ENCODE results near the gene TTLL3. TPM values are rescaled to one million over a fixed set of nuclear protein-coding genes. Genes with fewer than 3 reads are reported as not detected.

TTLL3 gene
- polyA plus RNA-seq, 3 donors = 1.1 to 196 (median 1.8) TPM

DNA sequence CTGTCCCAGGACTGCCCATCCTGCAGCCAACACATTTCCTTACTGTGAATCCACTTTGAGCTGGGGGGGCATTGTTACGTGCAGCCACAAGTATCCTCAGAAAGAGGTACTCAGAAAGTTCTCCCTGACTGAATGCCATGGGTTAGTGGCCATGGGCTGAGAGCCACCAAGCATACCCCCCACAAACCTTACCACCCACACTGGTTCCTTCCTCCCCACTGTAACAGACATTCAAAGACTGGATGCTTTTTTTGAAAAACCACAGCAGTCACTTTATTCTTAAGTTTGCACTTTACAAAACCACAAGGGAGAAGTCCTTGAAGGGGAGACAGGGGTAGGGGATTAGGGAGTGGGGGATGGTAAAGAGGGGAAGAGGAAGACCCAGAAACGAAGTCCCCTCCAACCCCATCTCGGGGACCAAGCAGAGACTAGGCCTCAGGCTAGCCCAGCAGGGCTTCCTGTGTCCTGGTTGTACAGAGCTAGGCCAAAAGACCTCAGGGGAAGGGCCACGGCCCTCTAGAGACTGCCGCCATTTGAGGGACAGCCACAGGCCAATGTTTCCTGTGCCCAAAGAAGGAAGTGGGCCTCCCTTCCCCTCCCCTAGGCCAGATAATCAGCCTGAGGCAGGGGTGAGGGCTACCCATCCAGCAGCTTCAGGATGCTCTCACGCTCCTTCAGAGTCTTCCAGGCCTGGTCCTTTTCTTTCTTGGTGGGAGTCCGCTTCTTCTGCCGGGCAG, 30.2 kb upstream of the TTLL3 start:
- Mint-ChIP-seq H3K27ac (peak overlapping the region; percentile 93 to 99 (median 96)), H3K4me3 (peak overlapping the region; percentile 6 to 78), H3K9me3 (no peaks in the 10 kb centered on the region), H3K4me1 (peaks cover 62% of the 10 kb centered on the region), H3K36me3 (peaks cover 27 to 34% of the 10 kb centered on the region in 2 donors), H3K27me3 (ENCODE audit: low read depth in 3 of 3) (peaks cover 0 to 3% (median 2%) of the 10 kb centered on the region in 3 donors)
- peak overlapping the region; percentile 96 for H2AFZ ChIP-seq (ENCODE audit: insufficient read depth, low read depth, low read length, poor library complexity, severe bottlenecking)
- 2% methylated on average over 6 of the region's 8 CpGs for WGBS (ENCODE audit: insufficient coverage)
- no peaks in the 10 kb centered on the region for H3K27me3 ChIP-seq (ENCODE audit: control insufficient read depth in 2 of 2, insufficient read depth in 2 of 2, low read length in 2 of 2)
- peak; percentile 60 to 62 (median 61) for DNase-seq
- peaks cover 61 to 63% of the 10 kb centered on the region in 2 donors for H3K4me1 ChIP-seq (ENCODE audit: control insufficient read depth in 1 of 2, insufficient read depth in 2 of 2, low read length in 2 of 2)
- H4K20me1 ChIP-seq (ENCODE audit: insufficient read depth, low read length) = no peaks in the 10 kb centered on the region
- H3K4me3 ChIP-seq (replicated peaks in 1 of 3; ENCODE audit: low read depth in 2 of 3, low read length in 3 of 3) = peak overlapping the region in 1 of 3 experiments; percentile 47
- H3K4me2 ChIP-seq (replicated peaks; ENCODE audit: extremely low read depth, low read length, poor library complexity, severe bottlenecking) = peak overlapping the region; percentile 63
- intact Hi-C loops (cut with micrococcal nuclease) = no loop called here
- peak overlapping the region; percentile 80 to 91 for H3K27ac ChIP-seq (ENCODE audit: low read depth in 1 of 2, low read length in 2 of 2)
- H3K9ac ChIP-seq (ENCODE audit: insufficient read depth, low read length, poor library complexity, severe bottlenecking) = peak overlapping the region; percentile 71
- TF ChIP-seq, protein P1, sequence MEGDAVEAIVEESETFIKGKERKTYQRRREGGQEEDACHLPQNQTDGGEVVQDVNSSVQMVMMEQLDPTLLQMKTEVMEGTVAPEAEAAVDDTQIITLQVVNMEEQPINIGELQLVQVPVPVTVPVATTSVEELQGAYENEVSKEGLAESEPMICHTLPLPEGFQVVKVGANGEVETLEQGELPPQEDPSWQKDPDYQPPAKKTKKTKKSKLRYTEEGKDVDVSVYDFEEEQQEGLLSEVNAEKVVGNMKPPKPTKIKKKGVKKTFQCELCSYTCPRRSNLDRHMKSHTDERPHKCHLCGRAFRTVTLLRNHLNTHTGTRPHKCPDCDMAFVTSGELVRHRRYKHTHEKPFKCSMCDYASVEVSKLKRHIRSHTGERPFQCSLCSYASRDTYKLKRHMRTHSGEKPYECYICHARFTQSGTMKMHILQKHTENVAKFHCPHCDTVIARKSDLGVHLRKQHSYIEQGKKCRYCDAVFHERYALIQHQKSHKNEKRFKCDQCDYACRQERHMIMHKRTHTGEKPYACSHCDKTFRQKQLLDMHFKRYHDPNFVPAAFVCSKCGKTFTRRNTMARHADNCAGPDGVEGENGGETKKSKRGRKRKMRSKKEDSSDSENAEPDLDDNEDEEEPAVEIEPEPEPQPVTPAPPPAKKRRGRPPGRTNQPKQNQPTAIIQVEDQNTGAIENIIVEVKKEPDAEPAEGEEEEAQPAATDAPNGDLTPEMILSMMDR (IDR thresholded peaks at IDR 0.05) = no peak
- H3K36me3 ChIP-seq (replicated peaks in 1 of 2; ENCODE audit: control insufficient read depth in 1 of 2, insufficient read depth in 2 of 2, low read length in 2 of 2) = peaks cover 13 to 21% of the 10 kb centered on the region in 2 donors
- H3K79me2 ChIP-seq (ENCODE audit: insufficient read depth, low read length) = peaks cover 4% of the 10 kb centered on the region
- no peaks in the 10 kb centered on the region for H3K9me3 ChIP-seq (replicated peaks in 1 of 2; ENCODE audit: control insufficient read depth in 1 of 2, insufficient read depth in 1 of 2, low read length in 2 of 2)

DNA sequence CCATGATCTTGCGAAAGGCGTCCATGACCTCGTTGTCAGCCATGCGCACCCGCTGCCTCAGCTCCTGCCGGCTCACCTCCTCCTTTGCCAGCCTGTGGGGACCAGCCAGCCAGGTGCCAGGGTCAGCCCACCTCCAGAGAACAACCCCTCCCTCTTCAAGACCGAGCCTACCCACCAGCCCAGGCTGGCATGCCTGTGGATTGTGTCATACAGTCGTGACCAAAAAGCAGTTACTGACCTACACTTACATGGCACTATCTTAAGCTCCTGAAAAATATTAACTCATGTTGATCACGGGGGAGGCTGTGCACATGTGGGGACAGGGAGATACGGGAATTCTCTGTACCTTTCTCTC, 29.6 kb upstream of the TTLL3 start:
- intact Hi-C loops (cut with micrococcal nuclease) = no loop called here
- Histone ChIP-seq H3K4me2 (replicated peaks; ENCODE audit: extremely low read depth, low read length, poor library complexity, severe bottlenecking) (peak overlapping the region; percentile 63), H3K36me3 (replicated peaks in 1 of 2; ENCODE audit: control insufficient read depth in 1 of 2, insufficient read depth in 2 of 2, low read length in 2 of 2) (peaks cover 18 to 26% of the 10 kb centered on the region in 2 donors), H3K27me3 (ENCODE audit: control insufficient read depth in 2 of 2, insufficient read depth in 2 of 2, low read length in 2 of 2) (no peaks in the 10 kb centered on the region), H3K4me1 (ENCODE audit: control insufficient read depth in 1 of 2, insufficient read depth in 2 of 2, low read length in 2 of 2) (peaks cover 61 to 63% of the 10 kb centered on the region in 2 donors), H3K9ac (ENCODE audit: insufficient read depth, low read length, poor library complexity, severe bottlenecking) (peak overlapping the region; percentile 71), H4K20me1 (ENCODE audit: insufficient read depth, low read length) (no peaks in the 10 kb centered on the region), H2AFZ (ENCODE audit: insufficient read depth, low read depth, low read length, poor library complexity, severe bottlenecking) (peak overlapping the region; percentile 96), H3K79me2 (ENCODE audit: insufficient read depth, low read length) (peaks cover 4% of the 10 kb centered on the region), H3K27ac (ENCODE audit: low read depth in 1 of 2, low read length in 2 of 2) (peak overlapping the region; percentile 80 to 91), H3K4me3 (replicated peaks in 1 of 3; ENCODE audit: low read depth in 2 of 3, low read length in 3 of 3) (peak overlapping the region in 1 of 3 experiments; percentile 47), H3K9me3 (replicated peaks in 1 of 2; ENCODE audit: control insufficient read depth in 1 of 2, insufficient read depth in 1 of 2, low read length in 2 of 2) (no peaks in the 10 kb centered on the region)
- Mint-ChIP-seq H3K27me3 (ENCODE audit: low read depth in 3 of 3) (peaks cover 0 to 2% (median 1%) of the 10 kb centered on the region in 3 donors), H3K4me3 (peak overlapping the region; percentile 6 to 78), H3K9me3 (no peaks in the 10 kb centered on the region), H3K4me1 (peaks cover 62% of the 10 kb centered on the region), H3K36me3 (peaks cover 29 to 39% of the 10 kb centered on the region in 2 donors), H3K27ac (peak overlapping the region; percentile 93 to 99 (median 96))
- TF ChIP-seq, protein P1 (IDR thresholded peaks at IDR 0.05) = no peak
- DNase-seq = peak in 2 of 3 donors; percentile 19 to 24
- 9% methylated on average over 6 of the region's 10 CpGs for WGBS (ENCODE audit: insufficient coverage)

All from CD14-positive monocyte (primary cell).